ENCODE results near the gene RAB43.
A peak's percentile ranks its signal among the peaks of the same experiment; 100 is the strongest.
"Not testable (repeated sequence)": the region's sequence is repeated elsewhere in the genome, so short reads cannot be mapped to it uniquely, and the experiment has no call there.

RAB43 gene

DNA sequence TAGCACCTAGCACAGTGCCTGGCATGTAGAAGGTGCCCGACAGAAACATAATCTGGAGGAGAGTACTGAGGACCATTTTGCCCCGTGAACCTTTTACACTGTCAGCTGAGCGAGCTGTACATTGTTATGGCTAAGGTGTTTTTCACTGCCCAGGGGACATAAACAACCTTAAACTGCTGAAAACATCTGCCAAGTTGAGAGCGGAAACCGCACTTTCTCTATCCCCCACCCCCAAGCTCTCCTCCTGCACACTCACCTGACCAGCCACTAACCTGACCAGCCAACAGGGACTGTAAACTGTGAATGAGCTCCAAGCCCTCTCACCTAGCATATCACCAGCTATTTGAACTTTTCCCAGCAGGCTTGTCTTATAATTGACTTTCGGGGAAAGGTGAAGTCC lies 17.6 kb downstream of the RAB43 start:
- TF ChIP-seq CTCF (conservative IDR thresholded peaks at IDR 0.05; ENCODE audit: low read depth, low read length): no peak
- no peak for DNase-seq (ENCODE audit: low read depth)
- H3K4me3 ChIP-seq (ENCODE audit: low read depth, low read length): no peak overlapping the region

- no peak for DNase-seq (ENCODE audit: low read depth)
- TF ChIP-seq CTCF (conservative IDR thresholded peaks at IDR 0.05; ENCODE audit: low read depth, low read length): no peak
- H3K4me3 ChIP-seq (ENCODE audit: low read depth, low read length): no peak overlapping the region
These were observed 18.3 kb downstream of the RAB43 start for GRCh38 chr3:129103296-129103695.

DNA sequence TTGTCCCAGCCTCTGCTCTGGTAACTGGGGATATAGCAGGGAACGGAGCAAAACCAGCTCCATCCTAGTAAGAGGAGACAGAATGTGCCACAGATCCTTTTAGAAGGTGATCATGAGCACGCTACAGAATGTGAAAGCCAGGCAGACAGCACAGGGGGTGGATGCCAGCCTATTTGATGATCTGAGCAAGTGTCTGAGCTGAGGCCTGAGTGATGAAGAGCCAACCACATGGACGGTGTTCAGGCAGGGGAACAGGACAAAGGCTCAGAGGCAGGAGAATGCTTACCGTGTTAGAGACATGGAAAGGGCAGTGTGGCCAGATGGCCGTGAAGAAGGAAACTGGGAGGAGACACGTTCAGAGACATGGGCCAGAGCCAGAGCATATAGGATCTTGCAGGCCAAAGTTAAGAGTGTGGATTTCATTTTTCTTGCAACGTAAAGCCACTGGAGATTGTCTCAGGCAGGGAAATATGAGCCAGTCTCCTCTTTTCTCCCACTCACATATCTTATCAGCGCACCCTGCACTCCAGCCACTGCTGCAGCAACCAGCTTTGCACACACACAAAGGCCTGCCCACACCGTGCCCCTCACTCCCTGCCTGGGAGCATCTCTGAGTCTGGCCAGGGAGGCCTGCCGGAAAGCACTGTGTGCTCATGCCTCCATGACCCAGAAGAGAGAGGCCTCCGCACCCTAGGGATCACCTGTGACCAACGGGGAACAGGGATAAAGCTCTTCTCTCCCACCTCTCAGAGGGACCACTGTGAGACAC lies 20.1 kb downstream of the RAB43 start:
- TF ChIP-seq CTCF (conservative IDR thresholded peaks at IDR 0.05; ENCODE audit: low read depth, low read length): no peak
- no peak for DNase-seq (ENCODE audit: low read depth)
- H3K4me3 ChIP-seq (ENCODE audit: low read depth, low read length): no peak overlapping the region

GRCh38 chr3:129100274-129100673 lies 21.3 kb downstream of the RAB43 start:
- TF ChIP-seq CTCF (conservative IDR thresholded peaks at IDR 0.05; ENCODE audit: low read depth, low read length): no peak
- DNase-seq (ENCODE audit: low read depth): no peak
- H3K4me3 ChIP-seq (ENCODE audit: low read depth, low read length): no peak overlapping the region

- TF ChIP-seq CTCF (conservative IDR thresholded peaks at IDR 0.05; ENCODE audit: low read depth, low read length): no peak
- no peak overlapping the region for H3K4me3 ChIP-seq (ENCODE audit: low read depth, low read length)
- no peak for DNase-seq (ENCODE audit: low read depth)
These were observed 26.3 kb downstream of the RAB43 start for GRCh38 chr3:129095285-129095684.

- DNase-seq (ENCODE audit: low read depth); H3K4me3 ChIP-seq (ENCODE audit: low read depth, low read length): not testable (repeated sequence)
These were observed 33.3 kb downstream of the RAB43 start for GRCh38 chr3:129088312-129088711.

DNA sequence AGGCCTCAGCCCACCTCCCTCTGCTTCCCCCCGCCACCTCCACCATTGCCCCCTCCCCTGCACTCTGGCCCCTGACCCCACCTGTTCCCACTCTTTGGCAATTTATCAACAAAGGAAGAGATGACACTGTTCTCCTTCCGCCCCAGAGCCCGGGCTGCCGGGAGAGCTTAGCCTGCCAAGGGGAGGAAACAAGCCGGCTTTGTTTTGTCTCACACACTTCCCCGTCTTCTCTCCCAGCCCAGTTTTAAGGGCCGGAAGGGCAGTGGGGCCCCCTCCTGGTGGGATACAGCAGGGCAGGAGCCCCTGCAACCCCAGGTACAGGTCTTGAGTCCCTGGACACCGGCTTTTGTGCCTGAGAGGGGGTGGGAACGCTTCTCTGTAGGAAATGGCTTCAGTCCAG lies 33.7 kb downstream of the RAB43 start:
- not testable (repeated sequence) for H3K4me3 ChIP-seq (ENCODE audit: low read depth, low read length)
- TF ChIP-seq CTCF (conservative IDR thresholded peaks at IDR 0.05; ENCODE audit: low read depth, low read length): peak; percentile 1
- DNase-seq (ENCODE audit: low read depth): peak; percentile 64

All from choroid plexus epithelial cell (primary cell).